Measurements from ENCODE around the gene ISM1. TPM values are rescaled to one million over a fixed set of nuclear protein-coding genes. Genes with fewer than 3 reads are reported as not detected.

ISM1 gene
- total and polyA plus RNA-seq, 2 of the 13 experiments (the other 11 are each of a cell fraction or from before 2014, with no cell fraction given) = 0.40 to 1.4 TPM

DNA sequence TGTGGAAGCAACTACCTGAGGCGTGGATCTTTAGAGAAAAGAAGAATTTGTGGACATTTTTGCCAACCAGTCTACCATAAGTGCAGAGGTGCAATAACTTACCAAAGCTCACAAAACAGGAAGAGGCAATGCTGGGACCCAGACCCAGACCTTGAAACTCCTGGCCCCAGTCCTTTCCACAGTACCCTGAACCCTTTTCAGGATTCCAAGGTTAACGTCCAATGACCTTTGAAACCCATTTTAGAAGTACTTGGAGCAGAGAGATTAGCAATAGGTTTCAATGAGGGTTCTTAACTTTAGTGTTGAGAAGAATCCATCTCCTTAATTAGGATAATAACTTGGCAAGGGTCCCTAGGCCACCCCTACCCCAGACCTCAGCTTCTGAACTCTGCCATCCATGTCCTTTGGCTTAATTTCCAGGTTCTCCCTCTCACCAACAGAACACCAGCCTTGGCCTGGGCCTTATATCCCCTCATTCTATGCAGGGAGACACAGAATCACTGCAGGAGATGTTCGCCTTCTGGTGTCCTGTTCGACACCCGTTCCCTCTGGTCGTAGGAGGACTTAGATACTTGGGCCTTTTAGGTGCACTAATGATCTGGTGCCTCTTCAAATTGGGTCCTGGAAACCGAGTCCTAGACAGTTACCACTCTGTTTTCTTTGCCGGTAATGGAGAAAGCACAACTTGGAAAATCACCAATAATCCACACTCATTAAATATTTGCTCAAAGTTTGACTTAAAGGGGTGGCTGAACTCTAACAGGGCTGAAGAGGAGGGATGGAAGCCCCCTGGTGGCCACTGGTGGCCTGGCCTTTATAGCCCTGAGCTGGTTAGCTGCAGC, 40.6 kb downstream of the ISM1 start (continued):
- TF ChIP-seq SAP130 (CRISPR knock-in tag; IDR thresholded peaks at IDR 0.05; ENCODE audit: low read depth) = no peak; the same call in 1 of the 2 replicates
- TF ChIP-seq, protein P1, sequence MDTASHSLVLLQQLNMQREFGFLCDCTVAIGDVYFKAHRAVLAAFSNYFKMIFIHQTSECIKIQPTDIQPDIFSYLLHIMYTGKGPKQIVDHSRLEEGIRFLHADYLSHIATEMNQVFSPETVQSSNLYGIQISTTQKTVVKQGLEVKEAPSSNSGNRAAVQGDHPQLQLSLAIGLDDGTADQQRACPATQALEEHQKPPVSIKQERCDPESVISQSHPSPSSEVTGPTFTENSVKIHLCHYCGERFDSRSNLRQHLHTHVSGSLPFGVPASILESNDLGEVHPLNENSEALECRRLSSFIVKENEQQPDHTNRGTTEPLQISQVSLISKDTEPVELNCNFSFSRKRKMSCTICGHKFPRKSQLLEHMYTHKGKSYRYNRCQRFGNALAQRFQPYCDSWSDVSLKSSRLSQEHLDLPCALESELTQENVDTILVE (CRISPR knock-in tag; IDR thresholded peaks at IDR 0.05) = peak; percentile 77
- TF ChIP-seq MTA3 (CRISPR knock-in tag; IDR thresholded peaks at IDR 0.05) = no peak
- TF ChIP-seq, protein P2, sequence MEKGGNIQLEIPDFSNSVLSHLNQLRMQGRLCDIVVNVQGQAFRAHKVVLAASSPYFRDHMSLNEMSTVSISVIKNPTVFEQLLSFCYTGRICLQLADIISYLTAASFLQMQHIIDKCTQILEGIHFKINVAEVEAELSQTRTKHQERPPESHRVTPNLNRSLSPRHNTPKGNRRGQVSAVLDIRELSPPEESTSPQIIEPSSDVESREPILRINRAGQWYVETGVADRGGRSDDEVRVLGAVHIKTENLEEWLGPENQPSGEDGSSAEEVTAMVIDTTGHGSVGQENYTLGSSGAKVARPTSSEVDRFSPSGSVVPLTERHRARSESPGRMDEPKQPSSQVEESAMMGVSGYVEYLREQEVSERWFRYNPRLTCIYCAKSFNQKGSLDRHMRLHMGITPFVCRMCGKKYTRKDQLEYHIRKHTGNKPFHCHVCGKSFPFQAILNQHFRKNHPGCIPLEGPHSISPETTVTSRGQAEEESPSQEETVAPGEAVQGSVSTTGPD (CRISPR knock-in tag; IDR thresholded peaks at IDR 0.05) = no peak
- peak; percentile 75 for TF ChIP-seq RXRB (CRISPR knock-in tag; IDR thresholded peaks at IDR 0.05; ENCODE audit: borderline replicate concordance)
- TF ChIP-seq, protein P3, sequence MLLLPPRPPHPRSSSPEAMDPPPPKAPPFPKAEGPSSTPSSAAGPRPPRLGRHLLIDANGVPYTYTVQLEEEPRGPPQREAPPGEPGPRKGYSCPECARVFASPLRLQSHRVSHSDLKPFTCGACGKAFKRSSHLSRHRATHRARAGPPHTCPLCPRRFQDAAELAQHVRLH (CRISPR knock-in tag; IDR thresholded peaks at IDR 0.05; ENCODE audit: borderline replicate concordance, low read depth) = peak; percentile 81; the same call in 1 of the 2 replicates
- no peak for TF ChIP-seq ZFYVE20 (CRISPR knock-in tag; IDR thresholded peaks at IDR 0.05; ENCODE audit: borderline replicate concordance, low read depth)
- 0 out of 2 replicates have a peak, but pooled peaks have one; percentile 15 for TF ChIP-seq ELF1 (CRISPR knock-in tag; IDR thresholded peaks at IDR 0.05)
- TF ChIP-seq ZBTB38 (CRISPR knock-in tag; IDR thresholded peaks at IDR 0.05) = peak; percentile 28; the same call in 1 of the 2 replicates
- no peak for TF ChIP-seq CREB1 (IDR thresholded peaks at IDR 0.05)
- TF ChIP-seq CREB1 (CRISPR knock-in tag; IDR thresholded peaks at IDR 0.05) = no peak
- no peak for TF ChIP-seq ZNF652 (CRISPR knock-in tag; IDR thresholded peaks at IDR 0.05; ENCODE audit: borderline replicate concordance, low read depth)
- no peak for TF ChIP-seq BCLAF1 (IDR thresholded peaks at IDR 0.05)
- peak; percentile 62 for TF ChIP-seq JARID2 (CRISPR knock-in tag; IDR thresholded peaks at IDR 0.05; ENCODE audit: insufficient replicate concordance)
- TF ChIP-seq HOXA5 (CRISPR knock-in tag; IDR thresholded peaks at IDR 0.05) = no peak
- TF ChIP-seq ZNF547 (CRISPR knock-in tag; IDR thresholded peaks at IDR 0.05) = 0 out of 2 replicates have a peak, but pooled peaks have one; percentile 55
- TF ChIP-seq FOXO1 (CRISPR knock-in tag; IDR thresholded peaks at IDR 0.05) = peak; percentile 10; the same call in 1 of the 2 replicates
- no peak for TF ChIP-seq SOX6 (IDR thresholded peaks at IDR 0.05)
- no peak for TF ChIP-seq SOX6 (CRISPR knock-in tag; IDR thresholded peaks at IDR 0.05)
- no peak for TF ChIP-seq ZNF207 (IDR thresholded peaks at IDR 0.05; ENCODE audit: borderline replicate concordance)
- peak; percentile 95 for TF ChIP-seq RAD21 (CRISPR knock-in tag; IDR thresholded peaks at IDR 0.05)
- TF ChIP-seq ATF7 (IDR thresholded peaks at IDR 0.05) = no peak
- TF ChIP-seq ATF7 (CRISPR knock-in tag; IDR thresholded peaks at IDR 0.05) = no peak
- TF ChIP-seq IKZF1 (IDR thresholded peaks at IDR 0.05) = no peak
- TF ChIP-seq, protein P4, sequence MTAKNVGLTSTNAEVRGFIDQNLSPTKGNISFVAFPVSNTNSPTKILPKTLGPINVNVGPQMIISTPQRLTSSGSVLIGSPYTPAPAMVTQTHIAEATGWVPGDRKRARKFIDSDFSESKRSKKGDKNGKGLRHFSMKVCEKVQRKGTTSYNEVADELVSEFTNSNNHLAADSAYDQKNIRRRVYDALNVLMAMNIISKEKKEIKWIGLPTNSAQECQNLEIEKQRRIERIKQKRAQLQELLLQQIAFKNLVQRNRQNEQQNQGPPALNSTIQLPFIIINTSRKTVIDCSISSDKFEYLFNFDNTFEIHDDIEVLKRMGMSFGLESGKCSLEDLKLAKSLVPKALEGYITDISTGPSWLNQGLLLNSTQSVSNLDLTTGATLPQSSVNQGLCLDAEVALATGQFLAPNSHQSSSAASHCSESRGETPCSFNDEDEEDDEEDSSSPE (CRISPR knock-in tag; IDR thresholded peaks at IDR 0.05) = peak; percentile 40; the same call in 1 of the 2 replicates

All from HepG2 (cell line).